Lung (tissue), 12 donors: ENCODE measurements around the gene MEGF9. TPM values are rescaled to one million over a fixed set of nuclear protein-coding genes. Genes with fewer than 3 reads are reported as not detected.

Experiments used
- ATAC-seq: fragments of 200-7000 bp; cut with Tn5 transposase; one replicate; pipeline ENCODE4 v1.9.1; 2020; ENCODE audit warnings: moderate number of reproducible peaks; ENCODE audit not compliant: insufficient read depth, low FRiP score
- DNase-seq, 3 donors: peaks; one replicate each; pipeline ENCODE4 v3.0.0-alpha.2; 2013 to 2017
- H3K27ac ChIP-seq, 2 donors: one replicate each; pipeline ENCODE4 v1.5.1; 2013; ENCODE audit warnings: mild to moderate bottlenecking in 2 of 2, moderate library complexity in 2 of 2, control low read depth in 1 of 2, inconsistent platforms in 1 of 2, low read depth in 1 of 2, low read length in 1 of 2
- H3K27me3 ChIP-seq, 3 donors: one replicate each; pipeline ENCODE4 v1.5.1; 2013; ENCODE audit warnings: low read length in 2 of 3; ENCODE audit not compliant: control insufficient read depth in 3 of 3, insufficient read depth in 3 of 3
- H3K36me3 ChIP-seq, 4 donors: one replicate each; pipeline ENCODE4 v1.5.1; 2013; ENCODE audit warnings: low read length in 4 of 4, mild to moderate bottlenecking in 1 of 4, moderate library complexity in 1 of 4; ENCODE audit not compliant: control insufficient read depth in 4 of 4, insufficient read depth in 4 of 4
- H3K4me1 ChIP-seq, 5 donors: one replicate each; pipeline ENCODE4 v1.5.1; 2013; ENCODE audit warnings: low read length in 5 of 5, mild to moderate bottlenecking in 2 of 5, moderate library complexity in 1 of 5; ENCODE audit not compliant: control insufficient read depth in 5 of 5, insufficient read depth in 5 of 5
- H3K4me3 ChIP-seq: one replicate; pipeline ENCODE4 v1.5.1; 2013; ENCODE audit warnings: mild to moderate bottlenecking, control low read depth, moderate library complexity
- H3K9ac ChIP-seq, 2 donors: one replicate each; pipeline ENCODE4 v1.5.1; 2013; ENCODE audit warnings: low read length in 2 of 2, control low read depth in 1 of 2; ENCODE audit not compliant: insufficient read depth in 1 of 2
- H3K9me3 ChIP-seq, 4 donors: one replicate each; pipeline ENCODE4 v1.5.1; 2013; ENCODE audit warnings: low read length in 3 of 4, mild to moderate bottlenecking in 1 of 4, moderate library complexity in 1 of 4; ENCODE audit not compliant: control insufficient read depth in 4 of 4, insufficient read depth in 3 of 4
- WGBS, 2 donors: extraction: QIAGEN DNeasy Blood & Tissue Kit; methylation state at CpG; one replicate each; pipeline ENCODE4 v1.1.7; 2013; 5-methylcytosine and 5-hydroxymethylcytosine counted together
- polyA plus RNA-seq, 2 donors: library from polyadenylated mRNA; stranded (reverse); fragments of 200-250 nt; gene quantifications; one replicate each; pipeline ENCODE4 v1.2.1, GENCODE V29; 2013
- total RNA-seq, 2 donors: library from RNA; depleted of rRNA in 1 of 2; stranded (reverse); fragments of >200 nt in 1 of 2; gene quantifications; one replicate each; pipeline ENCODE4 v1.2.1, GENCODE V29; 2014 to 2021
- TF ChIP-seq, protein P1 (sequence below): IDR thresholded peaks from 2 replicates; pipeline ENCODE4 v1.5.1; 2012; ENCODE audit warnings: mild to moderate bottlenecking; ENCODE audit errors: control extremely low read depth, extremely low read depth
- donor health status: control.
- donor health status: control.
- donor health status: Bipolar disorder and iron deficiency.
- donor health status: healthy.
- donor health status: DM: yes; HTN: yes; CAD: no.

Gene MEGF9
- total and polyA plus RNA-seq, 4 donors, result 19.2 to 48.3 (median 30.6) TPM

DNA sequence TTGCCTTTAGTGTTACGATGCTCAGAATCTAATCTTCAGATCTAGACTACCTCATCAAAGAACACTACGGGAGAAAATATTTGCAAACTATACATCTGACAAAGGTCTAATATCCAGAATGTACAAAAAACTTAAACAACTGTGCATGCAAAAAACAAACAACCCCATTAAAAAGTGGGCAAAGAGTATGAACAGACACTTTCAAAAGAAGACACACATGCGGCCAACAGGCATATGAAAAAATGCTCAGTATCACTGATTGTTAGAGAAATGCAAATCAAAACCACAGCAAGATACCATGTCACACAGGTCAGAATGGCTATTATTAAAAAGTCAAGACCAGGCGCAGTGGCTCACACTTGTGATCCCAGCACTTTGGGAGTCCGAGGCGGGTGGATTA, 31.0 kb upstream of the MEGF9 start:
- no peak for ATAC-seq
- Histone ChIP-seq H3K27me3 (no peaks in the 10 kb centered on the region), H3K27ac (no peak overlapping the region), H3K4me3 (no peak overlapping the region), H3K9me3 (no peaks in the 10 kb centered on the region), H3K4me1 (no peaks in the 10 kb centered on the region), H3K36me3 (no peaks in the 10 kb centered on the region), H3K9ac (no peak overlapping the region)
- TF ChIP-seq, protein P1, sequence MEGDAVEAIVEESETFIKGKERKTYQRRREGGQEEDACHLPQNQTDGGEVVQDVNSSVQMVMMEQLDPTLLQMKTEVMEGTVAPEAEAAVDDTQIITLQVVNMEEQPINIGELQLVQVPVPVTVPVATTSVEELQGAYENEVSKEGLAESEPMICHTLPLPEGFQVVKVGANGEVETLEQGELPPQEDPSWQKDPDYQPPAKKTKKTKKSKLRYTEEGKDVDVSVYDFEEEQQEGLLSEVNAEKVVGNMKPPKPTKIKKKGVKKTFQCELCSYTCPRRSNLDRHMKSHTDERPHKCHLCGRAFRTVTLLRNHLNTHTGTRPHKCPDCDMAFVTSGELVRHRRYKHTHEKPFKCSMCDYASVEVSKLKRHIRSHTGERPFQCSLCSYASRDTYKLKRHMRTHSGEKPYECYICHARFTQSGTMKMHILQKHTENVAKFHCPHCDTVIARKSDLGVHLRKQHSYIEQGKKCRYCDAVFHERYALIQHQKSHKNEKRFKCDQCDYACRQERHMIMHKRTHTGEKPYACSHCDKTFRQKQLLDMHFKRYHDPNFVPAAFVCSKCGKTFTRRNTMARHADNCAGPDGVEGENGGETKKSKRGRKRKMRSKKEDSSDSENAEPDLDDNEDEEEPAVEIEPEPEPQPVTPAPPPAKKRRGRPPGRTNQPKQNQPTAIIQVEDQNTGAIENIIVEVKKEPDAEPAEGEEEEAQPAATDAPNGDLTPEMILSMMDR, result no peak
- WGBS, 2 donors, result 95 to 98% methylated on average over 6 of the region's 6 CpGs
- no peak for DNase-seq

DNA sequence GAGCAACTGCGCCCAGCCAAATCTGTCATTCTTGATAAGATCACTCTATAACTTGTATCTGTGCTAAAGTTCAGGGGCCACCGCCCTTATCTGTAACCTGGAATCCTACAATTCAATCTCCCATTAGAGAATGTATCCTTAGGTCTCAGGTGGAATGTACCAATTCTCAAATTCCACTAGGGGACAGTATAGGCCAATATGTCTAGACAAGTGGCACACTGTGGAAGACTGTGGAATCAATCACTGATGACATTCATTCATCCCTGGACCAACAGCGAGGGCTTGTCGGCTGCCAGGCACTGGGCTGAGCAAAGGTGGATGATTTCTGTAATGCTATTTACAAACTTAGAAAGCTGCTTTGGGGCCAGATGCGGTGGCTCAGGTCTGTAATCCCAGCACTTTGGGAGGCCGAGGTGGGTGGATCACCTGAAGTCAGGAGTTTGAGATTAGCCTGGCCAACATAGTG, 28.7 kb upstream of the MEGF9 start:
- Histone ChIP-seq H3K4me3 (no peak overlapping the region), H3K9me3 (no peaks in the 10 kb centered on the region), H3K27ac (no peak overlapping the region), H3K4me1 (no peaks in the 10 kb centered on the region), H3K36me3 (no peaks in the 10 kb centered on the region), H3K9ac (no peak overlapping the region), H3K27me3 (no peaks in the 10 kb centered on the region)
- TF ChIP-seq, protein P1, result peak; percentile 42
- 94% methylated on average over 6 of the region's 6 CpGs for WGBS, 2 donors
- no peak for DNase-seq
- no peak for ATAC-seq

DNA sequence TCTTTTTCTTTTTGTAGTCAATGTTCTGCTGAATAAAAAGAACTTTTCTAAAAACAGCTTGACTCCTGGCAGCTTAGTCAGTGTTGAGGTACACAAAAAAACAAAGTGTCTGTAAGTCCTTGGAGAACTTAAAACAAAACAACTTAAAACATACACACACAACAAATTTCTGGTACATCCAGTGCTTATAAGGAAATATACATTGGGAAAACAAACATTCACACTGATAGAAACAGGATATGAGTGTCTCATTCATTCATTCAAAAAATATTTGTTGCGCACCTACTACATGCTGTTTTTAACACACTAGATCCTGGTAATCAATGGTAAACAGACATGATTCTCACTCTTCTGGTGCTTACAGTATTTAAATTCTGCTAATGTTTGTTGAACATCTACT, 27.4 kb upstream of the MEGF9 start:
- TF ChIP-seq, protein P1, result no peak
- no peak for DNase-seq
- WGBS, 2 donors, result 95 to 97% methylated on average over 1 of the region's 1 CpG
- no peak for ATAC-seq
- Histone ChIP-seq H3K36me3 (no peaks in the 10 kb centered on the region), H3K4me3 (no peak overlapping the region), H3K9ac (no peak overlapping the region), H3K9me3 (peaks cover 0 to 1% (median 0%) of the 10 kb centered on the region in 4 donors), H3K27ac (no peak overlapping the region), H3K27me3 (no peaks in the 10 kb centered on the region), H3K4me1 (no peaks in the 10 kb centered on the region)

DNA sequence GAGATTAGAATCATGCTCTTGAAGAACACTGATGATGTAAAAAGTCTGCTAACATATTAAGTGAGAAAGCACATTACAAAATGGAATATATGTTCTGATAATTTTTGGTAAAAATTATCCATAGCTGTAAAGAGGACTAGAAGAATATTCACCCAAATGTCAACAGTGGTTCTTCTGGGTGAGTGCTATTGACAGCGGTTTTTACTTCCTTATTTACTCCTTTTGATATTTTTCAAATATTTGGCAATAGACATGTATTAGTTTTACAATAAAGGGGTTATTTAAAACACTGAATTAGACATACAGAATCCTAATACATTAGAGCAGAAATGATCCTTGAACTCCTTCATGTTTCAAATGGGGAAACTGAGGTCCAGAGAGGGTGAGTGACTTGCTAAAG, 26.9 kb upstream of the MEGF9 start:
- Histone ChIP-seq H3K4me1 (no peaks in the 10 kb centered on the region), H3K27ac (no peak overlapping the region), H3K27me3 (no peaks in the 10 kb centered on the region), H3K36me3 (no peaks in the 10 kb centered on the region), H3K4me3 (no peak overlapping the region), H3K9ac (no peak overlapping the region), H3K9me3 (peaks cover 0 to 1% (median 0%) of the 10 kb centered on the region in 4 donors)
- DNase-seq (no peak), ATAC-seq (no peak)
- TF ChIP-seq, protein P1, result no peak
- WGBS, 2 donors, result 24 to 28% methylated on average over 1 of the region's 1 CpG
